Measurements from ENCODE around the gene DLX3. TPM values are rescaled to one million over a fixed set of nuclear protein-coding genes. Genes with fewer than 3 reads are reported as not detected.

Gene DLX3
- total and polyA plus RNA-seq, 4 donors, result 0.10 to 0.44 (median 0.39) TPM; not detected in 1

DNA sequence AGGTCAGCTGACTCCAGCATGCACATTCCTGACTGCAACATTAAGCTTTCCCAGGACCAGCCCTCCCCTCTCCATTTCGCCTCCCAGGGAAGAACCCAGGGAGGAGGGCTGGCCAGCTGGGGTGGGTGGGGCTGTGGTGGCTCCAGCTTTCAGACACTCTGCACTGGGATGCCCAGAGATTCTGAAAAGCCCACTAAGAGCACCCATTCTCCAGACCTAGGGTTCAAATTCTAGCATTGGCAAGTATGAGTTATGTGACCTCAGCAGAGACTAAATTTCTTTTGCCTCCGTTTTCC, 7.8 kb downstream of the DLX3 start:
- Histone ChIP-seq H3K27me3 (ENCODE audit: control insufficient read depth, insufficient read depth, low read length) (peaks cover 68% of the 10 kb centered on the region), H3K36me3 (ENCODE audit: control insufficient read depth, insufficient read depth, low read length) (no peaks in the 10 kb centered on the region), H3K4me3 (ENCODE audit: low read depth, low read length) (no peak overlapping the region), H3K27ac (ENCODE audit: low read depth, low read length) (no peak overlapping the region), H3K9me3 (ENCODE audit: control insufficient read depth, insufficient read depth, low read length) (no peaks in the 10 kb centered on the region), H3K4me1 (ENCODE audit: control insufficient read depth, insufficient read depth, low read length) (peaks cover 11% of the 10 kb centered on the region)
- WGBS (ENCODE audit: insufficient coverage), result no CpG with 5 or more reads among the region's 2 CpGs
- no peak for DNase-seq (ENCODE audit: low read depth in 4 of 6, low spot score in 6 of 6)

DNA sequence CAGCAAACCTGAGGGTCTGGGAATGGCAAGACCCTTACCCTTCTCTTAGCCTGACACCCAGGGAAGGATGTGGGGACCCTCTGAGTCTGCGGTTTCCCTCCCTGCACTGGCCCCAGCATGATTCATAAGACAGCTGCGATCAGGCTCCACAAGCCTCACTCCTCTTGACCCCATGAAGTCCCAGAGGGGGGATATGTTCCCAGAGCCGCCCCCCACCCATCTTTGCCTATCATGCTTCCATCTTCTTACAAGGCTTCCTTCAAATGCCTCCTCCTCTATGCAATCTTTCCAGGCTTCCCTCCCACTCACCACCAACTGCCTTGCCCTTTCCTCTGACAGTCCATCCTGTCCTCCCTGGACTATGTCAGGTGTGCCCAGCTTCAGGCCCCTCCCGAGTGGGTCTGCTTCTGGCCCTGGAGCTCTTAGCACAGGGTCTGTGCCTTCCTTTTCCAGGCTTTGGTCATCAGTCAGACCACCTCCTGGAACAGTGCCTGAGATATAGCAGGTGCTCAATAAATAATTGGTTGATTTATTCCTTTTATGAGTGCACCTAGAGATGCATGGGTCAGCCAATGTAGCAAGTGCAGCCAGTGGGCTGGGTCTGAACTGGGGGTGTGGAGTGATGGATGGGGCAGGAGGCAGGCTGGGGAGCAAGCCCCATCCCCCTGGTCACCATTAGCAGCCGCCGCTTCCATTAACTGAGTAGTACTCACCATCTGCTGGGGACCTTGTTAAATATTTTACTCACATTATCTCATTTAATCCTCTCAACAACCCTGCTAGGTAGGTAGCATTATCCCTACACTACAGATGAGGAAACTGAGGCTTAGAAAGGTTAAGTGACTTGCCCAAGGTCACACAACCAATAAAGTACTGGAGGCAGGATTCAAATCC, 8.4 kb downstream of the DLX3 start:
- Histone ChIP-seq H3K4me3 (ENCODE audit: low read depth, low read length) (no peak overlapping the region), H3K9me3 (ENCODE audit: control insufficient read depth, insufficient read depth, low read length) (no peaks in the 10 kb centered on the region), H3K27me3 (ENCODE audit: control insufficient read depth, insufficient read depth, low read length) (peaks cover 62% of the 10 kb centered on the region), H3K27ac (ENCODE audit: low read depth, low read length) (no peak overlapping the region), H3K36me3 (ENCODE audit: control insufficient read depth, insufficient read depth, low read length) (no peaks in the 10 kb centered on the region), H3K4me1 (ENCODE audit: control insufficient read depth, insufficient read depth, low read length) (peaks cover 11% of the 10 kb centered on the region)
- DNase-seq (ENCODE audit: low read depth in 4 of 6, low spot score in 6 of 6), result no peak
- WGBS (ENCODE audit: insufficient coverage), result 82% methylated on average over 4 of the region's 6 CpGs

DNA sequence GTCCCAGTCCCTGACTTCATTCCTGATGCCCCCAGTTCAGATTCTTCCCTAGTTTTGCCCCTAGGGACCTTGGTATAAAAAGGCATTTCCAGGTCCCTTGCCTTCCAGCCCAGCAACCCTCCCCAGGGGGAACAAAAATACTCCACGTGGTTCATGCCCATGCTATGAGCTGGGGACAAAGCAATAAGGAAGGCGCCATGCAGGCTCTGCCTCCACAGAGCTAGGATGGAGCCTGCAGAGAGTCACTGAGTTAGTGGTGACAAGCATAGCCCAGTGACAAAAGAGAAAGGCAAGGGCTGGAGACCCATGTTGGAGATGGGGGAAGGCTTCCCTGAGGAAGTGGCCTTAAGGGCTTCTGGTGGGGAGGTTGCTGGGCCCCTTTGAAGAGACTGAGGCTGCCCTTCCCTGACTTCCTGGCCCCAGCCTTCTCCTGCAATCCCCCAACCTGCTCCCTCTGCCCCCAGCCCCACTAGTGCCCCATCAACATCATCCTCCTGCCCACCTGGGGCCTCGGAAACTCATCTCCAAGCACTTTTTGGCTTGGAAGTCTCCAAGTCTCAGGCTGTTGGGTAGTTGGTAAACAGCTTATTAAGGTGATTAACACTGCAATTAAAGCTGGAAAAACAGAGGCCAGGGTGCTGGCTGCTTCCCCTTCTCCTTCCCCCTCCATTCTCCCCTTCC, 9.6 kb downstream of the DLX3 start:
- peaks cover 55% of the 10 kb centered on the region for H3K27me3 ChIP-seq (ENCODE audit: control insufficient read depth, insufficient read depth, low read length)
- H3K27ac ChIP-seq (ENCODE audit: low read depth, low read length), result no peak overlapping the region
- H3K9me3 ChIP-seq (ENCODE audit: control insufficient read depth, insufficient read depth, low read length), result no peaks in the 10 kb centered on the region
- WGBS (ENCODE audit: insufficient coverage), result 35% methylated on average over 2 of the region's 3 CpGs
- peaks cover 11% of the 10 kb centered on the region for H3K4me1 ChIP-seq (ENCODE audit: control insufficient read depth, insufficient read depth, low read length)
- DNase-seq (ENCODE audit: low read depth in 4 of 6, low spot score in 6 of 6), result no peak
- H3K4me3 ChIP-seq (ENCODE audit: low read depth, low read length), result no peak overlapping the region
- H3K36me3 ChIP-seq (ENCODE audit: control insufficient read depth, insufficient read depth, low read length), result no peaks in the 10 kb centered on the region

DNA sequence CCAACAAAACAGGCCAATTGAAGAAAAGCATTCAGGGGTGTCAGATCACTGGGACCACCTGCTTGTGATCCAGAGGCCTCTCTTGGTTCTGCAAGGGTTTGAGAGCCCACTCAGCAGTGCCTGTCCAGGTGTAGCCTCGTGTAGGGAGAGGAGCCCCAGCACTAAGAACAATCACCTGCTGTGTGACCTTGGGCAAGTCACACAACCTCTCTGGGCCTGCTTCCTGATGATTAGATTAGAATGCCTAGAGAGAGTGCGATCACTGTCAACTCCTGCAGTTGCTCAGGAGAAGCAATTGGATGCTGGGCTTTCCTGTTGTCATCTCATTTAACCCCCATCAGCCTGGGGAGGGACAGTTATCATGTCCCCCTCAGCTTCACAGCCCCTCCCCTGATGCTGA, 10.2 kb downstream of the DLX3 start:
- Histone ChIP-seq H3K36me3 (ENCODE audit: control insufficient read depth, insufficient read depth, low read length) (no peaks in the 10 kb centered on the region), H3K4me3 (ENCODE audit: low read depth, low read length) (no peak overlapping the region), H3K4me1 (ENCODE audit: control insufficient read depth, insufficient read depth, low read length) (peaks cover 11% of the 10 kb centered on the region), H3K27ac (ENCODE audit: low read depth, low read length) (no peak overlapping the region), H3K27me3 (ENCODE audit: control insufficient read depth, insufficient read depth, low read length) (peaks cover 55% of the 10 kb centered on the region), H3K9me3 (ENCODE audit: control insufficient read depth, insufficient read depth, low read length) (no peaks in the 10 kb centered on the region)
- 20% methylated on average over 1 of the region's 2 CpGs for WGBS (ENCODE audit: insufficient coverage)
- DNase-seq (ENCODE audit: low read depth in 4 of 6, low spot score in 6 of 6), result no peak

DNA sequence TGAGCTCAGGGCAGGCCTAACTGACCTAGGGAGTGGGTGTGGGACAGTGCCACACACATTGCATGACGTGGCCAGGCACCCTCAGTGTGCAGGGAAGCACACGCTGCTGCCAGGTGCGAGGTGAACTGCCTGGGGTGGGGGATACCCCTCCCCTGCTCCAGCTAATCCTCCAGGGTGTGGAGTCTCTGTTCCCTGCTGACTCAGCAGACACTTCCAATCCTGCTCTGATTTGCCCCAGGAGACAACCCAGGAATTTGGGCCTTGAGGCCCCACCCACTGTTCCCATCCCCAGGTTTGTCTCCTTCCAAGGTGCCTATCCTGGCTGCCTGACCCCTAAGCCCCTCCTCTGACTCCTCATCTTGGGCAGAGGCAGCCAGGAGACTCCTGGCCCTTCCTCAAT, 10.7 kb downstream of the DLX3 start:
- no peaks in the 10 kb centered on the region for H3K36me3 ChIP-seq (ENCODE audit: control insufficient read depth, insufficient read depth, low read length)
- no peaks in the 10 kb centered on the region for H3K9me3 ChIP-seq (ENCODE audit: control insufficient read depth, insufficient read depth, low read length)
- H3K27ac ChIP-seq (ENCODE audit: low read depth, low read length), result no peak overlapping the region
- H3K27me3 ChIP-seq (ENCODE audit: control insufficient read depth, insufficient read depth, low read length), result peaks cover 55% of the 10 kb centered on the region
- DNase-seq (ENCODE audit: low read depth in 4 of 6, low spot score in 6 of 6), result no peak
- H3K4me1 ChIP-seq (ENCODE audit: control insufficient read depth, insufficient read depth, low read length), result peaks cover 11% of the 10 kb centered on the region
- WGBS (ENCODE audit: insufficient coverage), result 28% methylated on average over 3 of the region's 3 CpGs
- no peak overlapping the region for H3K4me3 ChIP-seq (ENCODE audit: low read depth, low read length)

DNA sequence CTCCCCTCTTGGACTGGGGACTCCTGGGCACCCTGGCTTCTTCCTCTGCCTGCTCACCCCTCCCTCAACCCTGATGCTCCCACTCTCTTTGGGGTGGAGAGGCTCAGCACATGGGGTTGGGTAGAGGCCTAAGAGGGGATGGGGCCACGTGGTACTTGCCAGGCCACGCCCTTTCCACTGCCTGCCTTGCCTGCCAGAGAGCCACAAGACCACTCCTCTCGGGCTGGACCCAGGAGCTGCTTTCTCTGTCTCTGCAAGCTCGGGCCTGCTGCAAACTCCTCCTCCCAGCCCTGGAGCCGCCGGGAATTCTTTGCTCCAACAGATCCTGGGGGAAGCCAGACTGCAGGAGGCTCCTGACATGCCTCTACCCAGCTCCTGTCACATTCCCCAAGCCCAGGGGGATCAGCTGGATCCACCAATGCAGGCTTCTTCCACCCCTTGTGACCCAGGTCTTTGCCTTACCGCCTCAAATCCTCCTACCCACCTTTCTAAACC, 14.3 kb downstream of the DLX3 start:
- Histone ChIP-seq H3K27me3 (ENCODE audit: control insufficient read depth, insufficient read depth, low read length) (peaks cover 58% of the 10 kb centered on the region), H3K4me3 (ENCODE audit: low read depth, low read length) (no peak overlapping the region), H3K4me1 (ENCODE audit: control insufficient read depth, insufficient read depth, low read length) (peaks cover 13% of the 10 kb centered on the region), H3K9me3 (ENCODE audit: control insufficient read depth, insufficient read depth, low read length) (no peaks in the 10 kb centered on the region), H3K36me3 (ENCODE audit: control insufficient read depth, insufficient read depth, low read length) (no peaks in the 10 kb centered on the region), H3K27ac (ENCODE audit: low read depth, low read length) (no peak overlapping the region)
- no peak for DNase-seq (ENCODE audit: low read depth in 4 of 6, low spot score in 6 of 6)
- 17% methylated on average over 6 of the region's 7 CpGs for WGBS (ENCODE audit: insufficient coverage)

DNA sequence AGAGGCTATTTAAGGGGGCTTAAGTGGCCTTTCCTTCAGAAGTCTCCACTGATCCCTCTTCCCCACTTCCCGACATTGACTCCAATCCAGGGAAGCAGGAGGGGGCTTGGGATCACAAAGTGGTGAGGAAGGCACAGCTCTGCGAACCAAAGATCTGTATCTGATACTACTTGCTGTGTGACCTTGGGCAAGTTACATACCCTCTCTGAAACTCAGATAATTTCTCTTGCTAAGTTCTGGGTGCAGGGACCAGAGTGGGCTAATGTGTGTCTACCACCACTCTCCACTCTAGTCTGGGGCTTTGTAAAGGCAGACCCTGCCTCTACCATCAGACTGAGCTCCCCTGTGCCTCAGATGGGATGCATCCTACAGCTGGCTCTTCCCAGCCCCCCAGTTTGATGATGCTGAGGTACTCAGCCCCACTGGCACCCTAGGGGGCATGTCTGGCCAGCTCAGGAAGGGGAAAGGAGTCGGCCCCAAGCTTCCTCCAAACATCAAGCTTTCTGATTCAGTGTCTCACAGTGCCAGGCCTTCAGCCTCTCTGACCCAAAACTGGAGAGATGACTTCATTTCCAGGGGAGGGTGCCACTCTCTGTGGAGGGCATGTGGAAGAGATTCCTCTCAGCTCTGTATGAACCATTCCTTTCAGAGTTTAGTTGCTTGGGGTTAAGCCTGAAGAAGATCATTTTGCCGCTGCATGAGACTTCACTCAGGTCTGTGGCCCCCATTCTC, 15.1 kb downstream of the DLX3 start:
- Histone ChIP-seq H3K9me3 (ENCODE audit: control insufficient read depth, insufficient read depth, low read length) (no peaks in the 10 kb centered on the region), H3K4me3 (ENCODE audit: low read depth, low read length) (no peak overlapping the region), H3K4me1 (ENCODE audit: control insufficient read depth, insufficient read depth, low read length) (peaks cover 15% of the 10 kb centered on the region), H3K27me3 (ENCODE audit: control insufficient read depth, insufficient read depth, low read length) (peaks cover 62% of the 10 kb centered on the region), H3K27ac (ENCODE audit: low read depth, low read length) (no peak overlapping the region), H3K36me3 (ENCODE audit: control insufficient read depth, insufficient read depth, low read length) (no peaks in the 10 kb centered on the region)
- DNase-seq (ENCODE audit: low read depth in 4 of 6, low spot score in 6 of 6), result no peak
- WGBS (ENCODE audit: insufficient coverage), result 80% methylated on average over 2 of the region's 4 CpGs

DNA sequence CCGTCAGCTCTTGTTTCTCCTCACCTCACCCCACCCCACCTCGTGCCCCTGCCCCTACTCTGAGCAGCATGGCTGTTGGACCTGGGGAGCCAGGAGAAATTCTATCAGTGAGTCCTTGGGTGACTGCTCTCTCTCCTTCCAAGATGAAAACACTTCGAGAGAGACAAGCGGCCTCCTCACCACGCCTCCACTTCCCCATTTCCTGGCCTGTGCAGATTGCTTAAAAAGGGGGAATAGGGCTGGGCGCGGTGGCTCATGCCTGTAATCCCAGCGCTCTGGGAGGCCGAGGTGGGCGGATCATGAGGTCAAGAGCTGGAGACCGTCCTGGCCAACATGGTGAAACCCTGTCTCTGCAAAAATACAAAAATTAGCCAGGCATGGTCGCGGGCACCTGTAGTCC, 16.5 kb downstream of the DLX3 start:
- H3K27me3 ChIP-seq (ENCODE audit: control insufficient read depth, insufficient read depth, low read length), result peaks cover 73% of the 10 kb centered on the region
- H3K27ac ChIP-seq (ENCODE audit: low read depth, low read length), result no peak overlapping the region
- H3K9me3 ChIP-seq (ENCODE audit: control insufficient read depth, insufficient read depth, low read length), result no peaks in the 10 kb centered on the region
- DNase-seq (ENCODE audit: low read depth in 4 of 6, low spot score in 6 of 6), result no peak
- H3K36me3 ChIP-seq (ENCODE audit: control insufficient read depth, insufficient read depth, low read length), result no peaks in the 10 kb centered on the region
- H3K4me3 ChIP-seq (ENCODE audit: low read depth, low read length), result no peak overlapping the region
- H3K4me1 ChIP-seq (ENCODE audit: control insufficient read depth, insufficient read depth, low read length), result peaks cover 15% of the 10 kb centered on the region
- WGBS (ENCODE audit: insufficient coverage), result 45% methylated on average over 10 of the region's 13 CpGs

DNA sequence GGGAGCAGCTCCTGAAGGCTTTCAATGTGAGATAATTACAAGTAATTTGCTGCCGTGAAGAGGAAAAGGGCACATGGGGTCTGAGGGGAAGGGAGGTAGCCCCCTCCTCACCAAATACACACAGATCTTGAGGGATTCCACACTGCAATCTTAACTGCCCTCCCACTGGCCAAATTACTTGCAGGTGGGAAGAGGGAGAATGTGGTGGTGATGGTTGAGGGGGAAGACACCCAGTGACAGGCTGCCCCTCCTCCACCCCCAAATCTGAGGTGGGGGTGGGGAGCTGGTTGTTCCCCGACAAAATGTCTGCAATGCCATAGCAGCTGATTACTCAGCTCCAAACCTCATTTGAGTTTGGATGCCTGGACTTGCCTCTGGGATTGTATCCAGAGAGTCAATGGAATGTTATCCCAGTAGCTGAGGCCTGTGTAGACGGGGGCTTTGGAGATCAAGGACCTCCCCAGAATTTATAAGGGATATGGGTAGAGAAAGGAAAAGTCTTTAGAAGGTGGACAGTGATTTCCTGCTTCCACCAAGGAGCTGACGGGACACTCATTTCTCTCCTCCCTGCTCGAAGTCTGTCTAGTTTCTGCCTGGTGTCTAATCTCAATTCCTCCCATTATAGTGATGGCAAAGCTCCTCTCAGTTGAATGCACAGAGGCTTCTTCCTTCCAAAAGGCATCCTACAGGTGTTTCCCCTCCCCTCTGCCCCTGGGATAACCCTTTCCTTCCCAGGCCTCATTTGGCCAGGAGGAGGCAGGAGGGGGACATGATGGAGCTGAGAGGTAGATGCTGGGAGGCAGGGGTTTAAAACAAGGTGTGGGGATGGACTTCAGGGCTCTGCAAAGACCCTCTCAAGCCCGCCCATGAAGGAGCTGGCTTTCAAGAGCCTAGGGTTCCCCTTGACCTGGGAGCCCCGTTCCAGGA, 17.3 kb downstream of the DLX3 start:
- Histone ChIP-seq H3K27me3 (ENCODE audit: control insufficient read depth, insufficient read depth, low read length) (peaks cover 81% of the 10 kb centered on the region), H3K27ac (ENCODE audit: low read depth, low read length) (no peak overlapping the region), H3K4me1 (ENCODE audit: control insufficient read depth, insufficient read depth, low read length) (peaks cover 19% of the 10 kb centered on the region), H3K4me3 (ENCODE audit: low read depth, low read length) (no peak overlapping the region), H3K36me3 (ENCODE audit: control insufficient read depth, insufficient read depth, low read length) (no peaks in the 10 kb centered on the region), H3K9me3 (ENCODE audit: control insufficient read depth, insufficient read depth, low read length) (no peaks in the 10 kb centered on the region)
- DNase-seq (ENCODE audit: low read depth in 4 of 6, low spot score in 6 of 6), result no peak
- WGBS (ENCODE audit: insufficient coverage), result 68% methylated on average over 4 of the region's 7 CpGs

All from spinal cord (tissue), 10 donors.